Measurements from ENCODE around the gene ARPC3. TPM values are rescaled to one million over a fixed set of nuclear protein-coding genes. Genes with fewer than 3 reads are reported as not detected.
A peak's percentile ranks its signal among the peaks of the same experiment; 100 is the strongest.

ARPC3 gene
- 100 to 1,000 TPM; 293 to 338 TPM for total RNA-seq

DNA sequence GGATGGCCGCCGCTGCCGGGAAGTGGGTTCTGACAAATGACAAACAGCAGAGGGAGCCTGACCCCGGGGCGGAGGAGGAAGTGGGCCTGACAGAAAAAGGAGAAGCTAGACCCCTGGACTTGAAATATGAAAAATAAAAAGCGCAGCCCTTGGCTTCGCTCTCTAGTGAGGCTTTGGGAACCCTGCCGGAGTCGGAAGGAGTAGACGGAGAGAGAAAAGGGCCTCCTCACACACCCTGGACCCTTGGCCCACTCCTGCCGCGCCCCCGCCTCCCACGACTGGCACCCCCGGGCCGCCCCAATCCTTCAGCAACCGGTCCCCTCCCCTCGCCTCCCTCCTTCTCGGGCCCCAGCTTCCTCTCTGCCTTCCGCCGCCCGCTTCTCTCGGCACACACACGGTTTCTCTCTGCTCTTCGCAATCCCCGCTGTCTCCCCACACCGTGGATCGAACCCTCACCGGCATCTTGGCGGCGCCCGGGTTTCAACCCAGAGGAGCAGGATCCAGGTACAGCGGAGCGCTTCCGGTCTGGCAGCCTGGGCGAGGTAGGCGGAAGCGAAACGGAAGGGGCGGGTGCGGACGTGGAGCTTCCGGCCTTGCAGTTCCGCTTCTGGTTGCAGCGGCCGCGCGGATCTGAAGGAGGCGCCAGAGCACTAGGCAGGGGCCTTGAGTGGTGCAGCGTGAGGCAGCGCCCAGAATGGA lies at the start of gene ARPC3:
Gene ARPC3, minus strand, starts transcription at position 539 of the 699 bp plus-strand sequence. Its CDS starts 77 bp downstream, at position 462.
- intact Hi-C loops (cut with DNase I) = loop anchor here (5.0 kb wide), 2 partner anchors 152 to 437 kb away; no protein-coding TSS in a partner anchor
- Histone ChIP-seq H3K27ac (peak within 1 kb of the TSS; percentile 79 to 82), H3K4me1 (replicated peaks) (peaks cover 3% of the 10 kb centered on the region), H3K27me3 (replicated peaks; ENCODE audit: insufficient read depth) (no peaks in the 10 kb centered on the region), H3K36me3 (no peaks in the 10 kb centered on the region), H3K9me3 (no peaks in the 10 kb centered on the region), H3K4me3 (peak within 1 kb of the TSS; percentile 73 to 82)
- DNase-seq (ENCODE audit: low spot score) = peak; percentile 93
- under 1% methylated on average over 51 of the region's 51 CpGs for WGBS
- TF ChIP-seq POLR2A (IDR thresholded peaks at IDR 0.05) (peak; percentile 45), POLR2AphosphoS5 (IDR thresholded peaks at IDR 0.05) (peak; percentile 95)
- TF ChIP-seq, protein P1, sequence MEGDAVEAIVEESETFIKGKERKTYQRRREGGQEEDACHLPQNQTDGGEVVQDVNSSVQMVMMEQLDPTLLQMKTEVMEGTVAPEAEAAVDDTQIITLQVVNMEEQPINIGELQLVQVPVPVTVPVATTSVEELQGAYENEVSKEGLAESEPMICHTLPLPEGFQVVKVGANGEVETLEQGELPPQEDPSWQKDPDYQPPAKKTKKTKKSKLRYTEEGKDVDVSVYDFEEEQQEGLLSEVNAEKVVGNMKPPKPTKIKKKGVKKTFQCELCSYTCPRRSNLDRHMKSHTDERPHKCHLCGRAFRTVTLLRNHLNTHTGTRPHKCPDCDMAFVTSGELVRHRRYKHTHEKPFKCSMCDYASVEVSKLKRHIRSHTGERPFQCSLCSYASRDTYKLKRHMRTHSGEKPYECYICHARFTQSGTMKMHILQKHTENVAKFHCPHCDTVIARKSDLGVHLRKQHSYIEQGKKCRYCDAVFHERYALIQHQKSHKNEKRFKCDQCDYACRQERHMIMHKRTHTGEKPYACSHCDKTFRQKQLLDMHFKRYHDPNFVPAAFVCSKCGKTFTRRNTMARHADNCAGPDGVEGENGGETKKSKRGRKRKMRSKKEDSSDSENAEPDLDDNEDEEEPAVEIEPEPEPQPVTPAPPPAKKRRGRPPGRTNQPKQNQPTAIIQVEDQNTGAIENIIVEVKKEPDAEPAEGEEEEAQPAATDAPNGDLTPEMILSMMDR (IDR thresholded peaks at IDR 0.05) = peak; percentile 55 to 94 (median 84)

DNA sequence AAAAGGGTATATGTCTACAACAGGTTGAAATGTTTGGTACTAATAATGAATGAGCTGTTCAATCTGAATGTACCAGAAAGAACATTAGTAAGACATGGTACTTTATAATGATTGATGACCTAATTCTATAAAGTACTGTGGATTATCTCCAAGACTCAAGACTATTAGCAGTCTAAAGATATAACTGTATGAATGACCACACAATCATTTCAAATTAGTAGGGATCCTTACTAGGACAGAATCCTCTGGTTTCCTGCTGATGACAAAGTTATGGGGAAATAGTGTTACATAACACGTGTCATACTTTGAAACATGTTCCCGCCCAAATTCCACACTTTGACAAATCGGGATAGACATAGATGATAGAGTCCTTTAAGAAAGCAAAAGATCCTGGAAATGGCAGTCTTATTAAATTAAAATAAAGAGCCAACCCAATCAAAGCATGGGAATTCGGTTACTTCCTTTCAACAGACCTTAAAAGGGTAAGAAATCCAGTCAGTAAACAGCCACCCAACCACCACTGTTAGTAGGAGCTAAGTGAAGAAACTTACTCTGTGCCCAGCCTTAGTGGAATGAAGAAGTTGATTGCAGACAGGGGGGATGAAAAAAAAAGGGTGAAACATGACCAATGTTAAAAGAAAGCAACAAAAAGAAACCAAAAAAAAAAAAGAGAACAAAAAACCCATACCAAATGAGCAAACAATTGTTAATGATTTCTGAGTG lies 49.0 kb upstream of the ARPC3 start:
- H3K9me3 ChIP-seq = no peaks in the 10 kb centered on the region
- no peak for TF ChIP-seq POLR2AphosphoS5 (IDR thresholded peaks at IDR 0.05)
- TF ChIP-seq, protein P1 (IDR thresholded peaks at IDR 0.05) = no peak
- TF ChIP-seq POLR2A (IDR thresholded peaks at IDR 0.05) = no peak
- no peak for DNase-seq (ENCODE audit: low spot score)
- intact Hi-C loops (cut with DNase I) = no loop called here
- no peak overlapping the region for H3K4me3 ChIP-seq
- no peaks in the 10 kb centered on the region for H3K4me1 ChIP-seq (replicated peaks)
- H3K36me3 ChIP-seq = no peaks in the 10 kb centered on the region
- H3K27ac ChIP-seq = no peak overlapping the region
- no peaks in the 10 kb centered on the region for H3K27me3 ChIP-seq (replicated peaks; ENCODE audit: insufficient read depth)
- WGBS = 69% methylated on average over 4 of the region's 4 CpGs

DNA sequence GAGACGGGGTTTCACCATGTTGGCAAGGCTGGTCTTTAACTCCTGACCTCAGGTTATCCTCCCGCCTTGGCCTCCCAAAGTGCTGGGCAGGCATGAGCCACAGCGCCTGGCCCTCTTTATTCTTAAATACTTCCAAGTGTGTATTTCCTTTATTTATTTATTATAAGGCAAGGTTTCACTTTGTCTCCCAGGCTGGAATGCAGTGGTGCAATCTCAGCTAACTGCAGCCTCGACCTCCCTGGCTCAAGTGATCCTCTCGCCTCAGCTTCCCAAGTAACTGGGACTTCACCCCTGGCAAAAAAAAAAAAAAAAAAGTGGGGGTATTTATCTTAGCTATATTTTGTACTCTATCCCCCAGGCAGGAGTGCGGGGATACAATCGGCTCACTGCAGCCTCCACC lies 25.3 kb upstream of the ARPC3 start:
- TF ChIP-seq POLR2AphosphoS5 (IDR thresholded peaks at IDR 0.05) = no peak
- TF ChIP-seq POLR2A (IDR thresholded peaks at IDR 0.05) = no peak
- TF ChIP-seq, protein P1 (IDR thresholded peaks at IDR 0.05) = no peak
- intact Hi-C loops (cut with DNase I) = no loop called here
- no peaks in the 10 kb centered on the region for H3K27me3 ChIP-seq (replicated peaks; ENCODE audit: insufficient read depth)
- 95% methylated on average over 7 of the region's 7 CpGs for WGBS
- no peak overlapping the region for H3K4me3 ChIP-seq
- no peak overlapping the region for H3K27ac ChIP-seq
- no peaks in the 10 kb centered on the region for H3K9me3 ChIP-seq
- no peaks in the 10 kb centered on the region for H3K4me1 ChIP-seq (replicated peaks)
- no peaks in the 10 kb centered on the region for H3K36me3 ChIP-seq
- DNase-seq (ENCODE audit: low spot score) = no peak

DNA sequence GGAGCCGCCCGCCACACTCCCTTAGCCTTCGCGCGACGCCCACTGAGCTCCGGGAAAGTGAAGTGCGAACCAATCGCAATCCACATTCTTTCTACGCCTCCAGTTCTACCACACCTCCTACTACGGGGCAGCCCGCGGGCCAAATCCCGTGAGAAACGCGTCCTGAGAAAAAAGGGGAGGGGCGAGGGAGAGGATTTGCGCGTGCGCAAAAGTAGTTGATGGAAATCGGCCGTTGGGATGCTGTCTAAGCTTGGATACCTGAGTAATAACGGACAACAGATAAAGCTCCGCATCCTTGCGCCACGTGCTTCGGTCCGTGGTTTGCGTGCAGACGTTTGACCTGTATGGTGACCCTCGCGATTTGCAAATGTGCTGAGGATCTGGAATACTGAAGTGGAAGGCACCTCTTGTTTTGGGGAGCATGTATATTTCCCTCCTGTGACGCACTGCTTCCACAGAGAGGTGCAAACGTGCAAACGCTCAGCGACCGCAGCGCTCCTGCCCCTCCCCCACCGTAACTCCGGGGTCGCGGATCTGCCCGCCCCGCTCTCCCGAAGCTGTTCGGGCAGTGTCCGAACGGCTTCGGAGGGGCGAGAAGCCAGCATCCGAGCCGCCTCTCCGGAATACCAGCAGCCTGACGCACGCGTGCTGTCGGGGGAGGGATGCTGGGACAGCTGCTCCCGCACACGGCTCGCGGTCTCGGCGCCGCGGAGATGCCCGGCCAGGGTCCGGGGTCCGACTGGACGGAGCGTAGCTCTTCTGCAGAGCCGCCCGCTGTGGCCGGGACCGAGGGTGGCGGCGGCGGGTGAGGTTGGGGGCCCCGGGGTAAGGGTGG lies 18.3 kb upstream of the ARPC3 start, which contains the start of the genes FAM216A and GPN3:
Gene FAM216A, plus strand, starts transcription at position 632 of the 835 bp plus-strand sequence. Its CDS starts 31 bp downstream, at position 663.
Gene GPN3, minus strand, starts transcription at position 44 of the 835 bp plus-strand sequence. CDS start 54 bp downstream, outside the sequence.
- Histone ChIP-seq H3K27ac (peak within 1 kb of the TSS; percentile 80 to 92), H3K27me3 (replicated peaks; ENCODE audit: insufficient read depth) (no peaks in the 10 kb centered on the region), H3K4me3 (peak within 1 kb of the TSS; percentile 51 to 70), H3K4me1 (replicated peaks) (no peaks in the 10 kb centered on the region), H3K36me3 (no peaks in the 10 kb centered on the region), H3K9me3 (no peaks in the 10 kb centered on the region)
- WGBS = under 1% methylated on average over 76 of the region's 78 CpGs
- intact Hi-C loops (cut with DNase I) = loop anchor here (5.0 to 10.0 kb wide), 3 partner anchors 34 to 226 kb away; partner anchors contain the start of genes RAD9B and VPS29
- peak; percentile 98 for DNase-seq (ENCODE audit: low spot score)
- TF ChIP-seq, protein P1 (IDR thresholded peaks at IDR 0.05) = peak in 2 of 4 experiments; percentile 18 to 21
- peak; percentile 100 for TF ChIP-seq POLR2AphosphoS5 (IDR thresholded peaks at IDR 0.05)
- TF ChIP-seq POLR2A (IDR thresholded peaks at IDR 0.05) = peak; percentile 86

Data from prostate gland (tissue), 2 donors.